Endothelial cell of umbilical vein (primary cell): ENCODE data around the gene GRIN3A.

ENCODE experiments used
- CTCF ChIP-seq, 2 donors: IDR thresholded peaks; 1 replicate in 1 of 2; 2 replicates in 1 of 2; pipeline ENCODE4 v1.5.1; 2011; ENCODE audit warnings: low read length in 2 of 2, mild to moderate bottlenecking in 2 of 2, moderate library complexity in 2 of 2, control low read depth in 1 of 2, inconsistent platforms in 1 of 2, low read depth in 1 of 2; ENCODE audit not compliant: insufficient read depth in 1 of 2; ENCODE audit errors: extremely low read depth in 1 of 2
- MAX ChIP-seq: IDR thresholded peaks from 2 replicates; pipeline ENCODE4 v1.6.1; 2011; ENCODE audit not compliant: insufficient read depth, insufficient read length
- POLR2A ChIP-seq: IDR thresholded peaks from 2 replicates; pipeline ENCODE4 v1.6.1; 2012; ENCODE audit warnings: low read depth, mild to moderate bottlenecking, control low read depth, low read length

- TF ChIP-seq MAX (no peak), CTCF (IDR thresholded peaks at IDR 0.05; ENCODE audit: extremely low read depth in 1 of 2, insufficient read depth in 1 of 2, low read depth in 1 of 2, low read length in 2 of 2) (no peak), POLR2A (no peak)
Measured at GRCh38 chr9:101683236-101683635, 55.2 kb downstream of the GRIN3A start.
